ENCODE results near the gene RABEPK.

DNA sequence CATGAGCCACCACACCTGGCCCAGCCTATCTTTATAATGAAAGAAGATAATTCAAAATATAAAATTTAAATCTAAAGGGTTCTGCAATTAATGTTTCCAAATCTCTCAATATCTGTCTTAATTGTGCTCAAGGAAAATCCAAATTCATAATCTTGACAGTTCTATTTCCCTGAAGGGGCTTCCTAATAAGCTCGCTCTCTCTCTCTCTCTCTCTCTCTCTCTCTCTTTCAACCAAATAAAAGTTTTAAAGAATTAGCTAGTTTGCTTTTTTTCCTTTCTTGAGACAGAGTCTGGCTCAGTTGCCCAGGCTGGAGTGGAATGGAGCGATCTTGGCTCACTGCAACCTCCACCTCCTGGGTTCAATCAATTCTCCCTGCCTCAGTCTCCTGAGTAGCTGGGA lies 43.8 kb upstream of the RABEPK start:
- TF ChIP-seq CTCF (IDR thresholded peaks at IDR 0.05) (no peak), POLR2A (IDR thresholded peaks at IDR 0.05) (no peak)
